ENCODE measurements around the gene SF3B1.
"Not testable (repeated sequence)": the region's sequence is repeated elsewhere in the genome, so short reads cannot be mapped to it uniquely, and the experiment has no call there.

- TF ChIP-seq CTCF (IDR thresholded peaks at IDR 0.05; ENCODE audit: low read length); EZH2 (optimal IDR thresholded peaks at IDR 0.05; ENCODE audit: low read depth, low read length); EZH2phosphoT487 (IDR thresholded peaks at IDR 0.05; ENCODE audit: low read length): not testable (repeated sequence)
These were observed 64.2 kb downstream of the SF3B1 start for GRCh38 chr2:197370664-197371063.

Measured in MM.1S (cell line).